K562 treated with DMSO at 1 percent for 48 hours (cell line): ENCODE data around the gene COL9A1. TPM values are rescaled to one million over a fixed set of nuclear protein-coding genes. Genes with fewer than 3 reads are reported as not detected.

Experiments used
- total RNA-seq: library from RNA; unstranded; fragments of 300-600 nt; gene quantifications from 2 replicates; pipeline ENCODE4 v1.2.3, GENCODE V29; 2022; ENCODE audit warnings: low replicate concordance; ENCODE audit errors: extremely low read depth

The COL9A1 gene
- not detected in 2 replicates for total RNA-seq

GRCh38 chr6:70303034-70303525 is at the start of gene COL9A1:
COL9A1 (minus strand) TSS chr6:70303084; CDS start chr6:70302924, 160 bp downstream.

Other genes with a start within 250 kb of the COL9A1 start
- not detected in 2 replicates for gene FAM135A, start 110.4 kb upstream of the COL9A1 start, total RNA-seq